Duodenal mucosa (tissue), 2 donors: ENCODE measurements around the gene SREBF2.

Experiments used
- H3K27ac ChIP-seq: one replicate; pipeline ENCODE4 v1.7.0; 2013; ENCODE audit warnings: low read depth, low read length
- H3K27me3 ChIP-seq, 2 donors: one replicate each; pipeline ENCODE4 v1.7.0; 2013; ENCODE audit warnings: low read length in 2 of 2, control low read depth in 1 of 2; ENCODE audit not compliant: insufficient read depth in 2 of 2, control insufficient read depth in 1 of 2
- H3K36me3 ChIP-seq, 2 donors: one replicate each; pipeline ENCODE4 v1.7.0; 2013; ENCODE audit warnings: low read length in 2 of 2, control low read depth in 1 of 2; ENCODE audit not compliant: insufficient read depth in 2 of 2, control insufficient read depth in 1 of 2
- H3K4me1 ChIP-seq, 2 donors: one replicate each; pipeline ENCODE4 v1.7.0; 2013; ENCODE audit warnings: low read length in 2 of 2, control low read depth in 1 of 2; ENCODE audit not compliant: insufficient read depth in 2 of 2, control insufficient read depth in 1 of 2
- H3K4me3 ChIP-seq, 2 donors: one replicate each; pipeline ENCODE4 v1.7.0; 2013; ENCODE audit warnings: low read length in 2 of 2, low read depth in 1 of 2
- H3K9ac ChIP-seq, 2 donors: one replicate each; pipeline ENCODE4 v1.7.0; 2013; ENCODE audit warnings: low read length in 2 of 2, low read depth in 1 of 2
- H3K9me3 ChIP-seq, 2 donors: one replicate each; pipeline ENCODE4 v1.7.0; 2013; ENCODE audit warnings: low read length in 2 of 2, control low read depth in 1 of 2; ENCODE audit not compliant: control insufficient read depth in 1 of 2

SREBF2 gene

GRCh38 chr22:41906822-41907221 lies 73.9 kb downstream of the SREBF2 start:
- Histone ChIP-seq H3K9ac (no peak overlapping the region), H3K27ac (no peak overlapping the region), H3K9me3 (no peaks in the 10 kb centered on the region), H3K4me1 (peaks cover 3 to 22% of the 10 kb centered on the region in 2 donors), H3K4me3 (no peak overlapping the region), H3K27me3 (peaks cover 16 to 17% of the 10 kb centered on the region in 2 donors), H3K36me3 (peaks cover 18 to 60% of the 10 kb centered on the region in 2 donors)

DNA sequence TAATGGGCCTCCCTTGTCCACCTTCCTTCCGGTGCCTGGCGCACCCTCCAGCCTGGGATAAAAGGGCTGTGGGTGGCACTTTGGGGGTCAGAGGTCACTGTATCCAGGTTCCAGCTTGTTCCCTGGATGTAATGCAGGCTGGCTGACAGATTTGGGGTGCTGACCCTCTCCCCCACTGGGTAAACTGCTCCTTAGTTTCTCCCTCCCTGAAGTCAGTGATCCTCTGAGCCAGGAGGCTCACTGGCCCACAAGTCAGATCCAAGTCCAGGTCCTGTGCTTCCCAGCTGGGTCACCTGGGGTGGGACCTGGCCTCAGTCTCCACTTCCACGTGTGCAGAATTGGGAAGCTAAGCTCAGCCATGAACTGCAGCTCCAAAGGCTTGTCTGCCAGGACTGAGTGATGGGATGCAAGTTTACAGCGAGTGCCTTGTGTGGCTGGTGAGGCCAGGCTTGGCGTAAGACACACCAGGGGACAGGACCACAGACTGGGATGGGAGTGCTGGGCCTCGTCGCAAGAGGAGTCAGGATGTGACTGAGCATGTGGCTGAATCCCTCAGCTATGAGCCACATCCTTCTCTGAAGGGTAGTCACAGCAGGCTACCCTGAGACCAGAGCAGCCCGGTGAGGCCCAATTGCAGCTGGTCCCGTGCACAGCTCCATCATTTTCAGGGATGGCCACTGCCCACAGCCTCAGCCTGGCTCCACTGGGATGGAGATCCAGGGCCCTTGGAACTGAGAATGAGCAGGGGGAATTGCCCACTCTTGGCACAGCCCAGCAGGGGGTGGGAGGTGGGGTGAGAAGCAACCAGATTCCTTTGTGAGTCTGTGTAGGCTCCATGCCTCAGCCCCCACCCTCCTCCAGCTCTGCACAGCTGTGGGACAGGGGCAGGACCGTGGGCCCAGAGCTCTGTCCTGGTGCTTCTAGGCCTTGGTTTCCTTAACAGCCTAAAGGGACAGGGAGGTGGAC lies 74.8 kb downstream of the SREBF2 start:
- peaks cover 17 to 51% of the 10 kb centered on the region in 2 donors for H3K36me3 ChIP-seq
- H3K4me1 ChIP-seq, result peaks cover 3 to 22% of the 10 kb centered on the region in 2 donors
- no peak overlapping the region for H3K9ac ChIP-seq
- no peak overlapping the region for H3K4me3 ChIP-seq
- H3K27ac ChIP-seq, result no peak overlapping the region
- H3K9me3 ChIP-seq, result no peaks in the 10 kb centered on the region
- H3K27me3 ChIP-seq, result peaks cover 25 to 26% of the 10 kb centered on the region in 2 donors

DNA sequence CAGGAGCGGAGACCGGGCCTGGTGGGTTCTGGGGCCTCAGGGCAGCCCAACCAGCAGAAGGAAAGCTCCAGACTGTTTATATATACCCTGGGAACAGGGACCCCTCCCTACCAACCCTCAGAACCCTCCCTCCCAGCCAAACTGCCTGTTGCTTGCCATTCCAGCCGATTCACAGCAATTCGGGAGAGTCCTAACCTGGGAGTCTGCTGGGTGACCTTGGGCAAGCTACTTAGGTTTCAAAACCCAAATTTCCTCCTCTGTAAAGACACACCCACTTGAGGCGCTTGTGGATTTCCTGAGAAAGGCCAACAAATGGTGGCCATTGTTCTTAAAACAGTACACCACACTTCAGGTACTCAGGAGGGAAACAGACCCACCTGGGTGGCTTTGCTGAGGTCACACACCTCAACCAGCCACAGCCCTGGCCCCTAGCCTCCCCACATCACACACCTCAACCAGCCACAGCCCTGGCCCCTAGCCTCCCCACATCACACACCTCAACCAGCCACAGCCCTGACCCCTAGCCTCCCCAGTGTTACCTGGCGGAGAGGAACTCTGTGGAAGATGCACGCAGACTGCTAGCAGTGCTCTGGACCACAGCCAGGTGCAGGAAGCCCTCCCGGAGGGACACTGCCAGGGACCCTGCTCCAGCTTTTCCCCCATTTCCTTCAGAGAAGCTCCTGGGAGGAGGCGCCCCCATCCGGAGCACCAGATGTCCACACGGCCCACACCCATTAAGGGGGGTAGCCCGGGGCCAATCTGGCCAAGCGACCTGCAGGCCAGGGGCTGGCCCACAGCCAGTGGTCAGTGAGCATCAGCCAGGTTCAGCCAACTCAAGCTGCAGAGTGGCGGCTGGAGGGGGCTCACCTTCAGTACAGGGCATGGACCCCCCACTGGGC lies 75.8 kb downstream of the SREBF2 start:
- Histone ChIP-seq H3K9me3 (no peaks in the 10 kb centered on the region), H3K27ac (no peak overlapping the region), H3K27me3 (peaks cover 34 to 35% of the 10 kb centered on the region in 2 donors), H3K4me1 (peaks cover 3 to 22% of the 10 kb centered on the region in 2 donors), H3K9ac (no peak overlapping the region), H3K4me3 (no peak overlapping the region), H3K36me3 (peaks cover 12 to 42% of the 10 kb centered on the region in 2 donors)

GRCh38 chr22:41909310-41910049 lies 76.6 kb downstream of the SREBF2 start:
- Histone ChIP-seq H3K4me1 (peaks cover 3 to 22% of the 10 kb centered on the region in 2 donors), H3K9ac (no peak overlapping the region), H3K4me3 (no peak overlapping the region), H3K27me3 (peaks cover 35 to 37% of the 10 kb centered on the region in 2 donors), H3K36me3 (peaks cover 9 to 34% of the 10 kb centered on the region in 2 donors), H3K27ac (no peak overlapping the region), H3K9me3 (no peaks in the 10 kb centered on the region)

GRCh38 chr22:41910050-41911000 lies 77.4 kb downstream of the SREBF2 start:
- Histone ChIP-seq H3K27me3 (peaks cover 39 to 41% of the 10 kb centered on the region in 2 donors), H3K9me3 (no peaks in the 10 kb centered on the region), H3K36me3 (peaks cover 6 to 25% of the 10 kb centered on the region in 2 donors), H3K4me1 (peaks cover 7 to 24% of the 10 kb centered on the region in 2 donors), H3K9ac (no peak overlapping the region), H3K4me3 (peak overlapping the region in 1 of 2 donors; percentile 36), H3K27ac (no peak overlapping the region)

GRCh38 chr22:41911001-41911611 lies 78.2 kb downstream of the SREBF2 start:
- Histone ChIP-seq H3K9ac (no peak overlapping the region), H3K27ac (no peak overlapping the region), H3K27me3 (peaks cover 46 to 49% of the 10 kb centered on the region in 2 donors), H3K9me3 (no peaks in the 10 kb centered on the region), H3K36me3 (peaks cover 6 to 18% of the 10 kb centered on the region in 2 donors), H3K4me1 (peaks cover 9 to 27% of the 10 kb centered on the region in 2 donors), H3K4me3 (peak overlapping the region in 1 of 2 donors; percentile 36)

GRCh38 chr22:41912338-41913039 lies 79.6 kb downstream of the SREBF2 start:
- Histone ChIP-seq H3K4me3 (no peak overlapping the region), H3K4me1 (peaks cover 9 to 25% of the 10 kb centered on the region in 2 donors), H3K9me3 (no peaks in the 10 kb centered on the region), H3K27ac (no peak overlapping the region), H3K9ac (no peak overlapping the region), H3K36me3 (peaks cover 3 to 4% of the 10 kb centered on the region in 2 donors), H3K27me3 (peaks cover 52 to 59% of the 10 kb centered on the region in 2 donors)

DNA sequence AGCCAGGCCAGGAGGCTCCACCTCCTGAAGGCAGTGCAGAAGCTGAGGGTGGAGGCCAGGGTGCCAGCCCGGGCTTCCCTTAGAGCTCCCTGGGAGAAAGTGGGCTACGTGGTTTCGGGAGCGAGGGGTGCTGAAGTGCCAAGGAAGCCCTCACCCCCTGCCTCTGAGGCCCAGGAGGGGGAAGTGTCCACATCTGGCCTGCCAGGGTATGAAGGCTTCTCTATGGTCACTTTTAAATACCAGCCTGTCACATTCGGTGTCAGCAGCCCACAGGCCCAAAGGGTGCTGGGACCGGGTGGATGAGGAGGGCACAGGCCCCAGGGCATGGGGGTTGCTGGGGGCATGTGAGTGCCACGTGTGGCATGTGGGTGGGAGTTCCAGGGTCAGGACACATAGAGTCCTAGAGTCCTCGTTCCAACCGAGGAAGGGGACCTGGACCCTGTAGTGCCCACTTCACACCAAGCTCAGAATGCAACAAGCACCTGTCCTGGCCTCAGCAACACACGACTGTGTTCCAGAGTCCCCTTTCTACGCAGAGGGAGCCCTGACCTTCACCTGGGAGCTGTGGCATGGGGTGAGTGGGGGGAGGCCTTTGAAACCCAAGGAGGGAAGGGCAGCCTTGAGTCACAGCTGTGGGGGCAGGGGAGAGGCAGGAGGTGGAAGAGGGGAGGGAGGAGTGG lies 80.3 kb downstream of the SREBF2 start:
- peaks cover 14 to 25% of the 10 kb centered on the region in 2 donors for H3K4me1 ChIP-seq
- peaks cover 59 to 66% of the 10 kb centered on the region in 2 donors for H3K27me3 ChIP-seq
- H3K27ac ChIP-seq, result no peak overlapping the region

More for the DNA sequence above, 80.3 kb downstream of the SREBF2 start:
- Histone ChIP-seq H3K9me3 (no peaks in the 10 kb centered on the region), H3K4me3 (no peak overlapping the region), H3K9ac (no peak overlapping the region), H3K36me3 (no peaks in the 10 kb centered on the region)
